RWPE1 (cell line): Measurements from ENCODE around the gene NLRP9.
"Not testable (repeated sequence)": the region's sequence is repeated elsewhere in the genome, so short reads cannot be mapped to it uniquely, and the experiment has no call there.

Experiments used
- CTCF ChIA-PET: fragments of 350-600 bp; sonication (Branson Sonifier 250); formaldehyde crosslinking; extraction: SDS; loops from one replicate; lab custom pipeline; 2021; lab: Yijun Ruan, JAX
- POLR2A ChIA-PET: fragments of 400-600 bp; formaldehyde crosslinking; extraction: SDS; loops from one replicate; lab custom pipeline; 2020; ENCODE audit warnings: antibody characterized with exemption; ENCODE audit not compliant: low non-redundant PET; lab: Yijun Ruan, JAX
- DNase-seq: peaks from one replicate; pipeline ENCODE4 v3.0.0; 2012; ENCODE audit warnings: low spot score
- H3K27ac ChIP-seq: fragments of 450-650 bp; 2 replicates; pipeline ENCODE4 v1.5.1; 2017
- TF ChIP-seq, protein P1 (sequence below): fragments of 450-650 bp; conservative IDR thresholded peaks from 2 replicates; pipeline ENCODE4 v1.5.1; 2017; ENCODE audit warnings: low read depth, mild to moderate bottlenecking

Gene NLRP9

DNA sequence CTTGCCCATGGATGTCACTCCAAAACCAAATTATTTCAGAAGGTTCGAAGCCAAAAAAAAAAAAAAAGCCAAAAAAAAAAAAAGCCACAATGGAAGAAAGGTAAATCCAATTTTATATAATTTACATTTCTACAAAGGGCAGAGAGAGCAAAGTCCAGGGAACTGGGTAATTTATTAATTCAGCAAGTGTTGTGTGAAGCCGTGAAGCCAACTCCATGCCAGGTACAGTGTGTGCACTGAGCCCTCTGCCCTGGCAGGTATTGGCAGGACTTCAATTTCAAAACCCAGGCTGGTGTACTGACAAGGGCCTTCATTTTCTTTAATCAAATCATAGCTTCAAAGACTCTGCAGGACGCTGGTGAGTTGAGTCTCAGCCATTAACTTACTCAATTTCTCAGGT, 15.2 kb upstream of the NLRP9 start:
- TF ChIP-seq, protein P1, sequence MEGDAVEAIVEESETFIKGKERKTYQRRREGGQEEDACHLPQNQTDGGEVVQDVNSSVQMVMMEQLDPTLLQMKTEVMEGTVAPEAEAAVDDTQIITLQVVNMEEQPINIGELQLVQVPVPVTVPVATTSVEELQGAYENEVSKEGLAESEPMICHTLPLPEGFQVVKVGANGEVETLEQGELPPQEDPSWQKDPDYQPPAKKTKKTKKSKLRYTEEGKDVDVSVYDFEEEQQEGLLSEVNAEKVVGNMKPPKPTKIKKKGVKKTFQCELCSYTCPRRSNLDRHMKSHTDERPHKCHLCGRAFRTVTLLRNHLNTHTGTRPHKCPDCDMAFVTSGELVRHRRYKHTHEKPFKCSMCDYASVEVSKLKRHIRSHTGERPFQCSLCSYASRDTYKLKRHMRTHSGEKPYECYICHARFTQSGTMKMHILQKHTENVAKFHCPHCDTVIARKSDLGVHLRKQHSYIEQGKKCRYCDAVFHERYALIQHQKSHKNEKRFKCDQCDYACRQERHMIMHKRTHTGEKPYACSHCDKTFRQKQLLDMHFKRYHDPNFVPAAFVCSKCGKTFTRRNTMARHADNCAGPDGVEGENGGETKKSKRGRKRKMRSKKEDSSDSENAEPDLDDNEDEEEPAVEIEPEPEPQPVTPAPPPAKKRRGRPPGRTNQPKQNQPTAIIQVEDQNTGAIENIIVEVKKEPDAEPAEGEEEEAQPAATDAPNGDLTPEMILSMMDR: no peak
- POLR2A ChIA-PET: no interaction called here
- DNase-seq: no peak
- CTCF ChIA-PET: no interaction called here
- H3K27ac ChIP-seq: no peak overlapping the region

DNA sequence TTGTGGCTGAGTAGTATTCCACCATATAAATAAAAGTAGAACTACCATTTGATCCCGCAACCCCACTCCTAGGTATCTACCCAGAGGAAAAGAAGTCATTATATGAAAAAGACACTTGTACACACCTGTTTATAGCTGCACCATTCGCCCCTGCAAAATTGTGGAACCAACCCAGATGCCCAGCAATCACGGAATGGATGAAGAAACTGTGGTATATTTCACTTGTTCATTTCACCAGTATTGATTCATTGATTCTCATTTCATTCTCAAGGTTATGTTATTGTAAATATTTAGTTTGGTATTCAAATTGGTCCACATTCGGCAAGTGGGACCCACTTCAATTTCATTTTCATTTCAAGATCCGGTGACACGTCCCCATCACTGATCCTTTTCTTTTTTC, 12.5 kb upstream of the NLRP9 start:
- ChIA-PET CTCF (no interaction called here), POLR2A (no interaction called here)
- no peak overlapping the region for H3K27ac ChIP-seq
- DNase-seq: no peak
- TF ChIP-seq, protein P1: no peak

DNA sequence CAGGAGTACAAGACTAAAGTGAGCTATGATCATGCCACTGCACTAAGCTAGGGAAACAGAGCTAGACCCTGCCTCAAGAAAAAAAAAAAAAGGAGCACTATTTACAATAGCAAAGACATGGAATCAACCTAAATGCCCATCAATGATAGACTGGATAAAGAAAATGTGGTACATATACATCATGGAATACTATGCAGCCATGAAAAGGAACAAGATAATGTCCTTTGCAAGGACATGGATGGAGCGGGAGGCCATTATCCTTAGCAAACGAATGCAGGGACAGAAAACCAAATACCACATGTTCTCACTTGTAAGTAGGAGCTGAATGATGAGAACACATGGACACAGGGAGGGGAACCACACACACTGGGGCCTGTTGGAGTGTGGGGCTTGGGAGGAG, 7.8 kb downstream of the NLRP9 start:
- POLR2A ChIA-PET, H3K27ac ChIP-seq, CTCF ChIA-PET, DNase-seq: not testable (repeated sequence)

DNA sequence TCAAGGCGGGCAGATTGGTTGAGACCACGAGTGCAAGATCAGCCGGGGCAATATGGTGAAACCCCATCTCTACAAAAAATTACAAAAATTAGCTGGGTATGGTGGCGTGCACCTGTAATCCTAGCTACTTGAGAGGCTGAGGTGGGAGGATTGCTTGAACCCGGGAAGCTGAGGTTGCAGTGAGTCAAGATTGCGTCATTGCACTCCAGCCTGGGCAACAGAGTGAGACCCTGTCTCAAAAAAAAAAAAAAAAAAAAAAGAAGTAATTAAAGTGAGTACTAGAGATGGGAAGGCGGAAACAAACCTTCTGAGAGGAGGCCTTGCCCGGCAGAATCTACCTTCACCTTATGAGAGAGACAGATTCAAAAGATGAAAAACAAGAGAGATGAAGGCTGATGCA, 14.7 kb downstream of the NLRP9 start:
- TF ChIP-seq, protein P1: no peak
- H3K27ac ChIP-seq: no peak overlapping the region
- CTCF ChIA-PET: no interaction called here
- POLR2A ChIA-PET: no interaction called here
- DNase-seq: no peak

DNA sequence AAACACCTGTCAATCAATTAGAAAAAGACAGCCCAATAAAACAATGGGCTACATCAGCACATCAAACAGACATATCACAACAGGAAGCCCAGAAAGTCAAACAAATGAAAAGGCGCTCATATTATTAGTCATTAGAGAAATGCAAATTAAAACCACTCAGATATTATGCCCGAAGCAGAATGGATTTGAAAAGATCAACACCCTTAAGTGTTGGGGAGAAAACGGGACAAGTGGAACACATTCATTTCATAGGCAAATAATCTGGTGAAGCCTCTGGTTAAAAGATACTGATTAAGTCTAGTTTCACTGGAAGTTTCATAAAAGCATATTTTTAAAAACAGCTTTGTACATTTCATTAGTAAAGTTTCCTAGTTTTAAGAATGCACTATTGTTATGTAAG, 17.4 kb downstream of the NLRP9 start:
- CTCF ChIA-PET: no interaction called here
- no peak overlapping the region for H3K27ac ChIP-seq
- no peak for DNase-seq
- POLR2A ChIA-PET: no interaction called here
- TF ChIP-seq, protein P1: no peak

DNA sequence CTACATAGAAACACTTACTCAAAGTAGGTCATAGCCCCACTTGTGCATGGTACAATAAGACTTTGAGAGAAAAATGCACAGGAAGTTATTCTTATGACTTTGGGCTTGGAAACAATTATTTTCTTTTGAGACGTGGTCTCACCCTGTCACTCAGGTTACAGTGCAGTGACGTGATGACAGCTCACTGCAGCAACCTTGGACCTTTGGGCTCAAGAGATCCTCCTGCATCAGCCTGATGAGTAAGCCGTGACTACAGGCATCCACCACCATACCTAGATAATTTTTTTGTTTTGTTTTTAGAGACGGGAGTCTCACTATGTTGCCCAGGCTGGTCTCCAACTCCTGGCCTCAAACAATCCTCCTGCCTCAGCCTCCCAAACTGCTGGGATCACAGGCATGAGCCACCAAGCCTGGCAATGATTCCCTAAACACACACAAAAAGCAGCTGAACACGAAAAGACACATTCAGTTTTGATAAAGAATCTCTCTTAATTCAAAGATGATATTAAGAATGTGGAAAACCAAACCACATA, 17.9 kb downstream of the NLRP9 start:
- TF ChIP-seq, protein P1: no peak
- ChIA-PET CTCF (no interaction called here), POLR2A (no interaction called here)
- H3K27ac ChIP-seq: no peak overlapping the region
- DNase-seq: no peak

DNA sequence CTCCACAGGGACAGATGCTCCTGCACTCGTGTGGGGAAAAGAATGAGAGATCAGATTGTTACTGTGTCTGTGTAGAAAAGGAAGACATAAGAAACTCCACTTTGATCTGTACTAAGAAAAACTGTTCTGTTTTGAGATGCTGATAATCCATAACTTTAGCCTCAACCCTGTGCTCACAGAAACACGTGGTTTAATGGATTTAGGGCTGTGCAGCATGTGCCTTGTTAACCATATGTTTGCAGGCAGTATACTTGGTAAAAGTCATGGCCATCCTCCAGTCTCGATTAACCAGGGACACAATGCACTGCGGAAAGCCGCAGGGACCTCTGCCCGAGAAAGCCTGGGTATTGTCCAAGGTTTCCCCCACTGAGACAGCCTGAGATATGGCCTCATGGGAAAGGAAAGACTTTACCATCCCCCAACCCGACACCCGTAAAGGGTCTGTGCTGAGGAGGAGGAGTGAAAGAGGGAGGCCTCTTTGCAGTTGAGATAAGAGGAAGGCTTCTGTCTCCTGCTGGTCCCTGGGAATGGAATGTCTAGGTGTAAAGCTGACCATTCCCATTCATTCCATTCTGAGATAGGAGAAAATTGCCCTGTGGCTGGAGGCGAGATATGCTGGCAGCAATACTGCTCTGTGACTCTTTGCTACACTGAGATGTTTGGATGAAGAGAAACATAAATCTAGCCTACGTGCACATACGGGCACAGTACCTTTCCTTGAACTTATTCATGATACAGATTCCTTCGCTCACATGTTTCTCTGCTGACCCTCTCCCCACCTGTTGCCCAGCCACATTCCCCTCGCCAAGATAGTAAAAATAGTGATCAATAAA, 20.1 kb downstream of the NLRP9 start:
- H3K27ac ChIP-seq, CTCF ChIA-PET, DNase-seq, POLR2A ChIA-PET: not testable (repeated sequence)
